Stomach (tissue), 9 donors: ENCODE results near the gene ISL1. TPM values are rescaled to one million over a fixed set of nuclear protein-coding genes. Genes with fewer than 3 reads are reported as not detected.
A peak's percentile ranks its signal among the peaks of the same experiment; 100 is the strongest.

Experiments
- DNase-seq, 2 donors: peaks; one replicate each; pipeline versions ENCODE4 v3.0.0 to v3.0.0-alpha.2; 2013 to 2019
- H3K27ac ChIP-seq, 5 donors: fragments of 200-600 bp in 4 of 5; sonication (generic) in 4 of 5; one replicate each; pipeline ENCODE4 v1.5.1; 2013 to 2019; ENCODE audit warnings: mild to moderate bottlenecking in 1 of 5, moderate library complexity in 1 of 5
- H3K27me3 ChIP-seq, 3 donors: fragments of 200-600 bp; sonication (generic); one replicate each; pipeline ENCODE4 v1.5.1; 2017 to 2019; ENCODE audit warnings: mixed run types in 1 of 3
- H3K36me3 ChIP-seq, 4 donors: fragments of 200-600 bp; sonication (generic); 1 replicate in 3 of 4; 2 replicates in 1 of 4; pipeline ENCODE4 v1.5.1; 2016 to 2019
- H3K4me1 ChIP-seq, 4 donors: fragments of 200-600 bp; sonication (generic); one replicate each; pipeline ENCODE4 v1.5.1; 2016 to 2019
- H3K4me3 ChIP-seq, 4 donors: fragments of 200-600 bp; sonication (generic) in 3 of 4; one replicate each; pipeline ENCODE4 v1.5.1; 2016 to 2019; ENCODE audit warnings: mild to moderate bottlenecking in 1 of 4
- H3K9me3 ChIP-seq, 4 donors: fragments of 200-600 bp; sonication (generic); one replicate each; pipeline ENCODE4 v1.5.1; 2016 to 2019
- CTCF ChIP-seq, 7 experiments: fragments of 450-650 bp in 4 of 7; fragments of 200-600 bp in 3 of 7; sonication (generic) in 3 of 7; IDR thresholded peaks; one replicate each; pipeline ENCODE4 v1.5.1; 2016 to 2019; ENCODE audit warnings: antibody characterized with exemption in 7 of 7, control low read depth in 2 of 7, mild to moderate bottlenecking in 1 of 7
- EP300 ChIP-seq: sonication (generic); formaldehyde crosslinking; IDR thresholded peaks from one replicate; pipeline ENCODE4 v1.6.1; 2017; ENCODE audit warnings: antibody characterized with exemption
- POLR2A ChIP-seq, 4 donors: fragments of 450-650 bp; IDR thresholded peaks; one replicate each; pipeline ENCODE4 v1.6.1; 2016; ENCODE audit warnings: antibody characterized with exemption in 4 of 4, control low read depth in 2 of 4, mild to moderate bottlenecking in 1 of 4, moderate library complexity in 1 of 4
- POLR2AphosphoS5 ChIP-seq, 3 donors: sonication (generic); formaldehyde crosslinking; IDR thresholded peaks; one replicate each; pipeline ENCODE4 v1.6.1; 2016; ENCODE audit warnings: antibody characterized with exemption in 3 of 3
- WGBS, 5 donors: extraction: QIAGEN DNeasy Blood & Tissue Kit in 3 of 5; methylation state at CpG; one replicate each; pipeline versions ENCODE4 v1.1.5 to v1.1.7; 2013 to 2018; 5-methylcytosine and 5-hydroxymethylcytosine counted together
- intact Hi-C: fragments of 100-400 bp; cut with DNase I; formaldehyde crosslinking; loops from one replicate; pipeline ENCODE4 v1.15.1; 2023; ENCODE audit warnings: low total_unique reads
- polyA plus RNA-seq, 3 donors: library from polyadenylated mRNA; stranded (reverse); fragments of 200-250 nt; gene quantifications; one replicate each; pipeline ENCODE4 v1.2.3, GENCODE V29; 2013
- total RNA-seq, 5 donors: library from RNA; depleted of rRNA; stranded (reverse); fragments of >200 nt; gene quantifications; one replicate each; pipeline versions ENCODE4 v1.1.0 to v1.2.3, GENCODE V29; 2014 to 2016
- donor health status: healthy with polysubstance abuse.
- donor health status: Bipolar disorder and iron deficiency.
- donor health status: healthy.

Gene ISL1
- total and polyA plus RNA-seq, 8 donors, result 1.8 to 20.7 (median 7.9) TPM; not detected in 1

DNA sequence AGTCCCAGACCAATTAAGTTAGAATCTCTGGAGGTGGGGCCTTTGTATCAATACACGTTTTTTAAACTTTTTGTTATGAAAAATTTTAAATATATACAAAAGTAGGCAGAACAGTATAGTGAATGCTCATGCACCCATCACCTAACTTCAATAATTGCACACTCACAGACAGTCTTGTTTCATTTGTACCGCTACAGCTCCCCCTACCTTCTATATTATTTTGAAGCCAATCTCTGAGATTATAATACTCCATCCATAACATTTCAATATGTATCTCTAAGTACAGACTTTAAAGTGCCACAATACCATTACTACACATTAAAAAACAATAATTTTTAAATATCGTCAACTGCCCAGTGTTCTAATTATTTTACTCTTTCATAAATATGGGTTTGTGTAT, 32.9 kb downstream of the ISL1 start:
- no peak overlapping the region for H3K4me3 ChIP-seq
- no peak overlapping the region for H3K27ac ChIP-seq
- peaks cover 0 to 9% (median under 1%) of the 10 kb centered on the region in 4 donors for H3K4me1 ChIP-seq
- TF ChIP-seq EP300, result no peak
- TF ChIP-seq POLR2AphosphoS5 (IDR thresholded peaks at IDR 0.05), result no peak
- peak in 2 of 7 experiments; percentile 31 to 39 for TF ChIP-seq CTCF (IDR thresholded peaks at IDR 0.05)
- no peak for TF ChIP-seq POLR2A (IDR thresholded peaks at IDR 0.05)
- no peaks in the 10 kb centered on the region for H3K9me3 ChIP-seq
- no peak for DNase-seq
- WGBS, 5 donors, result 75 to 89% (median 80%) methylated on average over 3 of the region's 3 CpGs
- H3K27me3 ChIP-seq, result no peaks in the 10 kb centered on the region
- intact Hi-C loops, result no loop called here
- H3K36me3 ChIP-seq, result no peaks in the 10 kb centered on the region

DNA sequence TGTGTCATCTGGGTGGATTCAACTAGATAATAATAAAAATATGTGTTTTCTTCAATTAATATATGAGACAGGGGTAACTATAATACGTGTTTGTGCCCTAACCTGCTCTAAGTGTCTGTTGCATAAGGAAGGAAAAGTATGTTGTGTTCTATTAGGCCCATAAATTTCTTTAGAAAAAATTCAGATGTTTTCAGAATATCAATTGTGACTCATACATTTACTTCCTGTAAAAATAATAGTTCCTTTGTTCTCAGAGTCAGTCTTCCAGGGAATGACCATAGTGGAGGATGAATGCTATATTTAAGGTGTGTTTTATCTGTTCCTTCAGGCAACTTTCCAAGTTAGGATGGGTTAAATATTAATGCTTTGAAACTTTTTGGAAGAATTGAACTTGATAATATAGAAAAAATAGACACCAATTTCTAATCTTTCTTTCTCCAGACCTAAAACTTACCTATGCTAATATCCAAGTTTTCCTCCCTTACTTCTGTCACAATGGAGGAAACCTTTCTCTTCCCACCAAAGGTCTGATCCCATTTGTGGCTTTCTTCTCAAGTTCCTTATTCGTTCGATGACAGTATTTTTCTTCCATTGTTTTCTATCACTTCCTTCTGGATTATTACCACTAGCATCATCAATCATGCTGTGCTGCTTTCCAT, 49.9 kb downstream of the ISL1 start:
- no peaks in the 10 kb centered on the region for H3K27me3 ChIP-seq
- no peak overlapping the region for H3K27ac ChIP-seq
- intact Hi-C loops, result no loop called here
- H3K9me3 ChIP-seq, result no peaks in the 10 kb centered on the region
- no peak for TF ChIP-seq POLR2AphosphoS5 (IDR thresholded peaks at IDR 0.05)
- TF ChIP-seq EP300, result no peak
- TF ChIP-seq CTCF (IDR thresholded peaks at IDR 0.05), result no peak
- TF ChIP-seq POLR2A (IDR thresholded peaks at IDR 0.05), result no peak
- H3K4me1 ChIP-seq, result no peaks in the 10 kb centered on the region
- peak in 1 of 2 donors; percentile 20 for DNase-seq
- H3K4me3 ChIP-seq, result no peak overlapping the region
- 49 to 67% (median 62%) methylated on average over 3 of the region's 3 CpGs for WGBS, 5 donors
- no peaks in the 10 kb centered on the region for H3K36me3 ChIP-seq

GRCh38 chr5:51439232-51439631, 56.0 kb downstream of the ISL1 start:
- Histone ChIP-seq H3K4me1 (no peaks in the 10 kb centered on the region), H3K4me3 (no peak overlapping the region), H3K27me3 (no peaks in the 10 kb centered on the region), H3K36me3 (no peaks in the 10 kb centered on the region), H3K27ac (no peak overlapping the region), H3K9me3 (no peaks in the 10 kb centered on the region)
- intact Hi-C loops, result no loop called here
- no peak for DNase-seq
- TF ChIP-seq EP300 (no peak), CTCF (IDR thresholded peaks at IDR 0.05) (no peak), POLR2A (IDR thresholded peaks at IDR 0.05) (no peak), POLR2AphosphoS5 (IDR thresholded peaks at IDR 0.05) (no peak)
